NT2/D1 (cell line): ENCODE measurements around the gene FGL2.

Experiments
- YY1 ChIP-seq: IDR thresholded peaks from 2 replicates; pipeline ENCODE4 v1.6.1; 2011; ENCODE audit not compliant: insufficient read length, insufficient read depth
- ZNF274 ChIP-seq: IDR thresholded peaks from 2 replicates; pipeline ENCODE4 v1.6.1; 2011; ENCODE audit warnings: mild to moderate bottlenecking, low read depth, low read length

GRCh38 chr7:77184463-77184862 is 15.2 kb downstream of the FGL2 start:
- TF ChIP-seq ZNF274 (no peak), YY1 (no peak)
